ENCODE data around the gene TMEM151B. TPM values are rescaled to one million over a fixed set of nuclear protein-coding genes. Genes with fewer than 3 reads are reported as not detected.
"Not testable (repeated sequence)": the region's sequence is repeated elsewhere in the genome, so short reads cannot be mapped to it uniquely, and the experiment has no call there.

TMEM151B gene
- total and polyA plus RNA-seq, 9 of the 15 experiments (the other 6 are each of a cell fraction or from before 2014, with no cell fraction given), result not detected

- 1% methylated on average over 4 of the region's 4 CpGs for WGBS (ENCODE audit: insufficient coverage, low coverage, missing lambda C conversion rate)
- in situ Hi-C loops (cut with MboI); intact Hi-C loops (cut with micrococcal nuclease); H4K20me1 ChIP-seq (replicated peaks; ENCODE audit: control insufficient read depth, insufficient read depth, low read length); DNase-seq (ENCODE audit: extremely low read depth in 1 of 4, low spot score in 3 of 4); FAIRE-seq; CTCF ChIA-PET (ENCODE audit: low intra/inter-chr PET ratio); H3K27ac ChIP-seq (ENCODE audit: extremely low read depth, low read depth, low read length); ATAC-seq; H3K9me3 ChIP-seq (replicated peaks; ENCODE audit: control insufficient read depth, insufficient read depth, low read depth, low read length); BruUV-seq (replicated peaks); H3K9me1 ChIP-seq (ENCODE audit: control insufficient read depth, insufficient read depth, low read length); H3K9ac ChIP-seq (ENCODE audit: insufficient read depth in 1 of 2, low read depth in 2 of 2, low read length in 2 of 2); H3K4me2 ChIP-seq (ENCODE audit: insufficient read depth, low read length); H3K79me2 ChIP-seq (ENCODE audit: control insufficient read depth, insufficient read depth, low read length); H3K4me3 ChIP-seq; H2AFZ ChIP-seq (ENCODE audit: low read depth, low read length); H3K36me3 ChIP-seq (ENCODE audit: control insufficient read depth, insufficient read depth, low read length): not testable (repeated sequence)
- TF ChIP-seq KDM1A (IDR thresholded peaks at IDR 0.05) (peak in 1 of 2 experiments; percentile 44; a peak in 1 of 4 replicates), ZNF146 (CRISPR knock-in tag; IDR thresholded peaks at IDR 0.05; ENCODE audit: unreplicated experiment) (peak; percentile 98), BCOR (IDR thresholded peaks at IDR 0.05) (peak; percentile 66; the same call in 1 of the 2 replicates), RBM25 (IDR thresholded peaks at IDR 0.05; ENCODE audit: low read depth, low read length, severe bottlenecking) (peak; percentile 57), SMARCA5 (IDR thresholded peaks at IDR 0.05) (peak; percentile 48; the same call in 1 of the 2 replicates)
- POLR2A ChIA-PET, result interaction anchor here (0.7 kb wide), 1 partner anchor 42 kb away, joined by 3 read pairs; no protein-coding TSS in a partner anchor
- Histone ChIP-seq H3K27me3 (ENCODE audit: control insufficient read depth in 2 of 2, insufficient read depth in 2 of 2, low read length in 2 of 2) (peaks cover 27 to 44% of the 10 kb centered on the region in 2 experiments; a peak in 4 of 5 replicates), H3K4me1 (replicated peaks in 1 of 2; ENCODE audit: control insufficient read depth in 2 of 2, insufficient read depth in 2 of 2, low read length in 2 of 2) (peaks cover 0 to 11% of the 10 kb centered on the region in 2 experiments; a peak in 2 of 5 replicates)
These were observed 76.6 kb downstream of the TMEM151B start for GRCh38 chr6:44346818-44347217.

- Histone ChIP-seq H3K79me2 (ENCODE audit: control insufficient read depth, insufficient read depth, low read length) (no peaks in the 10 kb centered on the region), H3K4me3 (no peak overlapping the region), H3K9ac (ENCODE audit: insufficient read depth in 1 of 2, low read depth in 2 of 2, low read length in 2 of 2) (no peak overlapping the region), H3K4me1 (replicated peaks in 1 of 2; ENCODE audit: control insufficient read depth in 2 of 2, insufficient read depth in 2 of 2, low read length in 2 of 2) (no peaks in the 10 kb centered on the region), H2AFZ (ENCODE audit: low read depth, low read length) (no peak overlapping the region), H3K9me1 (ENCODE audit: control insufficient read depth, insufficient read depth, low read length) (no peaks in the 10 kb centered on the region), H4K20me1 (replicated peaks; ENCODE audit: control insufficient read depth, insufficient read depth, low read length) (no peaks in the 10 kb centered on the region), H3K9me3 (replicated peaks; ENCODE audit: control insufficient read depth, insufficient read depth, low read depth, low read length) (no peaks in the 10 kb centered on the region), H3K4me2 (ENCODE audit: insufficient read depth, low read length) (no peak overlapping the region), H3K36me3 (ENCODE audit: control insufficient read depth, insufficient read depth, low read length) (no peaks in the 10 kb centered on the region), H3K27ac (ENCODE audit: extremely low read depth, low read depth, low read length) (no peak overlapping the region), H3K27me3 (ENCODE audit: control insufficient read depth in 2 of 2, insufficient read depth in 2 of 2, low read length in 2 of 2) (peaks cover 7 to 17% of the 10 kb centered on the region in 2 experiments; a peak in 4 of 5 replicates)
- CTCF ChIA-PET (ENCODE audit: low intra/inter-chr PET ratio), result no interaction called here
- intact Hi-C loops (cut with micrococcal nuclease), result no loop called here
- POLR2A ChIA-PET, result interaction anchor here (0.5 to 0.7 kb wide), 2 partner anchors 46 to 103 kb away, joined by 3 read pairs; partner anchors contain the start of gene HSP90AB1
- TF ChIP-seq ZNF436 (CRISPR knock-in tag; IDR thresholded peaks at IDR 0.05), result no peak
- peak; percentile 48 for TF ChIP-seq CBFA2T3 (IDR thresholded peaks at IDR 0.05)
- DNase-seq (ENCODE audit: extremely low read depth in 1 of 4, low spot score in 3 of 4) (no peak), ATAC-seq (no peak), FAIRE-seq (no peak)
- WGBS (ENCODE audit: insufficient coverage, low coverage, missing lambda C conversion rate), result 7% methylated on average over 6 of the region's 6 CpGs
- no TSS peak for BruUV-seq (replicated peaks)
- in situ Hi-C loops (cut with MboI), result no loop called here
These were observed 79.8 kb downstream of the TMEM151B start for GRCh38 chr6:44349904-44350649.

GRCh38 chr6:44350650-44350994 lies 80.4 kb downstream of the TMEM151B start:
- DNase-seq (ENCODE audit: extremely low read depth in 1 of 4, low spot score in 3 of 4); H3K9me1 ChIP-seq (ENCODE audit: control insufficient read depth, insufficient read depth, low read length); in situ Hi-C loops (cut with MboI); ATAC-seq; H3K4me2 ChIP-seq (ENCODE audit: insufficient read depth, low read length); intact Hi-C loops (cut with micrococcal nuclease); H3K9ac ChIP-seq (ENCODE audit: insufficient read depth in 1 of 2, low read depth in 2 of 2, low read length in 2 of 2); H3K27ac ChIP-seq (ENCODE audit: extremely low read depth, low read depth, low read length); FAIRE-seq; CTCF ChIA-PET (ENCODE audit: low intra/inter-chr PET ratio); H3K4me1 ChIP-seq (replicated peaks in 1 of 2; ENCODE audit: control insufficient read depth in 2 of 2, insufficient read depth in 2 of 2, low read length in 2 of 2); H3K79me2 ChIP-seq (ENCODE audit: control insufficient read depth, insufficient read depth, low read length); BruUV-seq (replicated peaks); H3K36me3 ChIP-seq (ENCODE audit: control insufficient read depth, insufficient read depth, low read length); H2AFZ ChIP-seq (ENCODE audit: low read depth, low read length); H3K9me3 ChIP-seq (replicated peaks; ENCODE audit: control insufficient read depth, insufficient read depth, low read depth, low read length); H3K4me3 ChIP-seq; H4K20me1 ChIP-seq (replicated peaks; ENCODE audit: control insufficient read depth, insufficient read depth, low read length): not testable (repeated sequence)
- WGBS (ENCODE audit: insufficient coverage, low coverage, missing lambda C conversion rate), result 0% methylated on average over 4 of the region's 4 CpGs
- POLR2A ChIA-PET, result interaction anchor here (0.5 to 1.1 kb wide), 3 partner anchors 15 to 104 kb away, joined by 3 read pairs; partner anchors contain the start of gene HSP90AB1
- peaks cover 2 to 13% of the 10 kb centered on the region in 2 experiments; a peak in 4 of 5 replicates for H3K27me3 ChIP-seq (ENCODE audit: control insufficient read depth in 2 of 2, insufficient read depth in 2 of 2, low read length in 2 of 2)

Data from K562 (cell line).